HG02970 (cell line): ENCODE measurements around the gene NRCAM.

Source experiments
- ATAC-seq: cut with Tn5 transposase; IDR thresholded peaks from one replicate; pipeline ENCODE4 v1.9.1; 2021; ENCODE audit warnings: mild to moderate bottlenecking, moderate library complexity, moderate number of reproducible peaks; ENCODE audit not compliant: unreplicated experiment, low FRiP score

NRCAM gene

DNA sequence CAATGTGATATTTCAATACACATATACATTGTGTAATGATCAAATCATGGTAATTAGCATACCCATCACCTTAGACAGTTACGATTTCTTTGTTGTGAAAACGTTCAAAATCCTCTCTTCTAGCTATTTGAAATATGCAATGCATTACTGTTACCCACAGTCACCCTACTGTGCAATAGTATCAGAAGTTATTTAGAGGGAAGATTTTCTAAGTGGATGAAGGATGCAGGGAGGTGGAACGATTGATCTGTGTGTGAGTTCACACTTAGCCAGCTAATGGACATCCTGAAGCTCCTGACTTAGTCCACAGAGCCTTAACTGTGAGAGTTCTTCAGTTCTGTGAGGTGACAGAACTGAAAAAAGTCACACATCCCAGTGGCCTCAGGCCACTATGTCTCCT, 228.9 kb downstream of the NRCAM start:
- no peak for ATAC-seq

DNA sequence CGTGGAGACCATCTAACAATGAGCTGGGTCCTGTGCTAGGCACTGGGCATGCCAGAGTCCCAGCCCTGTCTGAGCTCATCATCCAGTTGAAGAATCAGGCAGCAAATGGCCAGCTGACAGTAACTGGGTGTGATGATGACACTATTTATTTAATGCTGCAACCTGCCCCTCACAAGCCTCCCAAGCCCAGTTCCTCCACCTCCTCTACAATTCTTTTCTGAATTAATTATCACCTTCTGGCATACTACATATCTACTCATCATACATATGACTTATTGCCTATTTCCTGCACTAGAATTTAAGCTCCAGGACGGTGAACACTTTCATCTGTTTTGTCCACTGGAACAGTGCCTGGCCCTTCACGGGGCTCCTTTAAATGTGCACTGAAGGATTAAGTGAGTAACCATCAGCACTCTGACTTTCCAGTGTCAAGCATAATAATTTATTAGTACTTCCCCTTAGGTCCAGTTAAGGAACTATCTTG, 229.4 kb downstream of the NRCAM start:
- no peak for ATAC-seq

DNA sequence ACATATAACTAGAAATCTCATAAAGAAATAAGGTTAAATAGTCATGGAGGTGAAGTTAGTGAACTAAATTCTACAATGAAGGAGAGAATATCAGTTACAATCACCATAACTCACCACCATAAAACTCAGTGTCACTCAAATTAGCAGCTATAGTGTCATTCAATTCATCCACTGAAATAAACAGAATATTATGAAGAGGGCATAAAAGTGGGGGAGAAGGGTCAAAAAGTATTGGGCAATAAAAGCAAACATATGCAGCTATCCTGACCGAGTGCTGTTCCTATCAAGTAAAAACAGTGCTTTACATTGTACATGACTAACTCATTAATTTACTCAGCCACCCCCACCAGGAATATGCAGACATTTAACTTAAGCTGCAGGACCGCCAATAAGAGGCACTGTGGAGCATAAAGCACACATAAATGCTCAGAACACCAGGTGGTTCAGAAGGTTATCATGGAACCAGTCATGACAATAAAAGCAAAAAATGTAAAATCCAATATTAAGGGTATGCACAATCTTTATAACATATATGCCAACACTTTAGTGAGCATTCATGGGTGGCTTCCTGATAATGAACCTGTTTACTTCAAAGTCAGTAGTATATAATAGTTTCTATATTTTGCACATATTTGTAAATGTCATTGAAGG, 230.6 kb downstream of the NRCAM start:
- no peak for ATAC-seq

DNA sequence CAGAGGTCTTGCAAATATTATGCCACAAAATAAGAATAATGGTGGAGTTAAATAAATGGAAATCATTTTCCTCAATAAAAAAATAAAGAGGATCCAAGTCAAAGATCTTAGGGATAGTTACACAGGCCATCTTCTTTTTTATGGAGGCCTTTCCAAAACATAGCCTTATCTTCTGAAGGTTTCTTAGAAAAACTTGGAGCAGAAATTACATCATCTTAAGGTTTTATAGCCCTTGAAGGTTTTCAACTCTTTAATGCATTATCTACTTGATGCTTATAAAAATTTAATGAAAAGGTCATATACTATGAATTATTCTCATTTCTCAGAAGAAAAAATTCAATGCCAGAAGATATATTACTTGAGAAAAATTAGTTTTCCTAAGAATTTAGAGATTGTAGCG, 231.8 kb downstream of the NRCAM start:
- ATAC-seq, result no peak

DNA sequence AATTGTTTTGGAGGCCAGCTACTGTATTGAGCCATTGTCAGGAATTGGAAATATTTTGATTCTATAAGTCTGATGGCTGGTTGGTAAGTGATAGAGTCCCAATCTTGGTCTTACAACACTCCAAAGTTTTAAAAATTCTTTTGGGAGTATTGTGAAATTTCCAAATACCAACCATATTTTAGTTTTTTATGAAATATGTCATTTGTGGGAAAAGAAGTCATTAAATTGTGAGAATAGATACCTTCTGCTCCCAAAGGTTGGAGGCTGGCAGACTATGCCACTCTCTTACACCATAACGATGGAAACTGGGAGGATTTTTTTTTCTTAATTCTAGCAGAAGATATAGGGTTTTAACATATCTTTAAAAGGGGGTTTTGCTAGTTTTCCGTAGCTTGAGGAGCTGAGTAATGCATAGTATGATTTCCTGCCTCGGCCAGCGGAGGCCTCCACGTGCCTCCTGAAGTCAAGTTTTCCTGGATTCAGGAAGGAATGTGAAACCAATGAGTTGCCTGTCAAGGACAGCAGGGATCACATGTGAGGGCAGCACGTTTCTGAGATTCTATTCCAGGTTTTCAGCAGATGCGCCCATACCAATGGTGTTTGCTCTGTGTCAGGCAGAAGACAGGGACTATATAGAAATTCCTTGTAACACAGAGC, 233.9 kb downstream of the NRCAM start:
- ATAC-seq, result no peak

DNA sequence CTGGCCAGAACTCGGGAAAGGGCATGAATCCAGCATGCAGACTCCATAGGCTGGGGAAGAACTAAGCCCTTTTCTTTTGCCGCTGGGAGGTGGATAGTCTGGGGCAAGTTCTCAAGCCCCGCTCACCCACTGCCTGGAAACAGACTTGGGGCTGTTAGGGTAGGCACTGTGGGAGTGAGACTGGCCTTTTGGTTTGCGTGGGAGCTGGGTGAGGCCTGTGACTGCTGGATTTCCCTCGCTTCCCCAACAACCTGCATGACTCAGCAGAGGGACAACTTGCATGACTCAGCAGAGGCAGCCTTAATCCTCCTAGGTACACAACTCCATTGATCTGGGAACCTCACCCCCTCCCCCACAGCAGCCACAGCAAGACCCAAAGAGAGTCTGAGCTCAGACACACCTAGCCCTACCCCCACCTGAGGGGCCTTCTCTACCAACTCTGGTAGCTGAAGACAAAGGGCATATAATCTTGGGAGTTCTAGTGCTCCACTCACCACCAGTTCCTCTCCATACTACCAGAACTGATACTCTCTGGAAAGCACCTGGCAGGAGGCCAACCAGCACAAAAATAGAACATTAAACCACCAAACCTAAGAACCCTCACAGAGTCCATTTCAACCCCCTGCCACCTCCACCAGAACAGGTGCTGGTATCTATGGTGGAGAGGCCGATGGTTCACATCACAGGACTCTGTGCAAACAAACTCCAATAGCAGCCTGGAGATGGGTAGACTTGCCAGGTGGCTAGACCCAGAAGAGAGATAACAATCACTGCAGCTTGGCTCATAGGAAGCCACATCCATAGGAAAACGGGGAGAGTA, 244.6 kb downstream of the NRCAM start:
- peak; percentile 36 for ATAC-seq

- no peak for ATAC-seq
Observed at GRCh38 chr7:108210796-108211195, 245.4 kb downstream of the NRCAM start.

- no peak for ATAC-seq
Observed at GRCh38 chr7:108205311-108205710, 250.9 kb downstream of the NRCAM start.

- no peak for ATAC-seq
Observed at GRCh38 chr7:108204281-108204796, 251.9 kb downstream of the NRCAM start.

DNA sequence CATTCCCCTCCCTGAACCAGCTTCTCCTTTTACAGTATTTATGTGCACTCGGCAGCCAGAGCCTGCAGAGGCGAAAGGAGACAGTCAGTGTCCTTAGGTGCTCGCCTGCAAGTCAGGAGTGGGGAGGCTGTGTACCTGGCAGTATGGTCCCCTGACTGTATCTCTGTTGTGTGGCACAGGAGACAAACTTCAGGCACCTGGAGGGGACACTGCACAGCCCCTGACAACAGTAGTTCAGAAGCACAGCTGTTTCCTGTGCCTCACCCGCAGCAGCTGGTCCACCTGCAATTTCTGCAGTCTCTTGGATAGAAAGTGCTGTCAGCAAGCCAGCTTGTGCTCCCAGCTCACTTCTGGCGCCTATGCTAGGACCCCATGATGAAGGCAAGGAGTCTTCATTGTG, 252.7 kb downstream of the NRCAM start:
- no peak for ATAC-seq

DNA sequence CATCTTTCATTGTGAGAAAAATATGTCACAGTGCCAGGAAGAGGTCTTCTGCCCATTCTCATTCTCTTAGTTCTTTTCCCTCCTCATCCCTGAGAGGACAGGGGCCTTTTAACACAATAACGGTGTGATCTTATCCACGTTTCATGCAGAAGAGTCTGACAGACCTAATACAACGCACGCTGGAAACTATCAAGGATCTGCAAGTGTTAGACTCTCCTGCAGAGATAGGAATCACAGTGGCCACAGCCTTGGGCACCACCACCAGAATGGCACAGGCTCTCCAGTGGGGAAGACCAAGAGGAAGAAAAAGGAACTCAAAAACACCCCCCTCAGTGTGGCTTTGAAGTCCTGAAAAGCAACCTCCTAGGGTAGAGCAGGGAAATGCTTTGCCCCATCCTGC, 253.5 kb downstream of the NRCAM start:
- no peak for ATAC-seq

DNA sequence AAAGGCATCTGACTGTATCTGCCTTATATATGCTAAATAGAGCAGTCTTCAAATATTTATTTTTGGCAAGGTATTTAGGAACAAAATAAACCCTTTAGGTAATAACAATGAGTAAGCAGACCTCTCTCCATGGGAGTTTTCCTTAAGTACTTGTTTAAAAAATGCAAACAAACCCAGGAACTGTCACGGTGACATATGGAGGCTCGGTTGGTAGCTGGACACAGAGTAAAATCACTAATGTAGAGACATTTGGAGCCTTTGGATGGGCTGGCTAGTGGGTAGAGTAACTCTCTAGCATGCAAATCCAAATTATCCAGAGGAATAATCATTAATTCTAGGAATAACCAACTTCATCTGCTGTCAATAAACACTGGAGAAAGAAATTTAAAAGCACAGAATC, 254.5 kb downstream of the NRCAM start:
- no peak for ATAC-seq

DNA sequence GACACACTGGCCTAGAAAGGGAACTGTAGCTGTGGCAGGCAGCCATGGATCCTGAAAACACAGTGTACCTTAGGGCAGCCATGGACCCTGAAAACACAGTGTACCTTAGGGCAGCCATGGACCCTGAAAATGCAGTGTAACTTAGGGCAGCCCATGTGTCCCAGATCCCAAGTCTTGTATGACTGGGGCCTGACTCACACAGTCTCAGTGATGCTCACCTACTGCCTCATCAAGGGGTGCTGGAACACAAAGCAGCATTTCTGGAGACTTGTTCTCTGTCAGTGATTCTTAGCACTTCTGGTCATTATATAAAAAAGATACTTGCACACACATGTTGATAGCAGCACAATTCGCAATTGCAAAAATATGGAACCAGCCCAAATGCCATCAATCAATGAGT, 255.9 kb downstream of the NRCAM start:
- ATAC-seq, result no peak

GRCh38 chr7:108197371-108198091, 258.7 kb downstream of the NRCAM start:
- no peak for ATAC-seq

DNA sequence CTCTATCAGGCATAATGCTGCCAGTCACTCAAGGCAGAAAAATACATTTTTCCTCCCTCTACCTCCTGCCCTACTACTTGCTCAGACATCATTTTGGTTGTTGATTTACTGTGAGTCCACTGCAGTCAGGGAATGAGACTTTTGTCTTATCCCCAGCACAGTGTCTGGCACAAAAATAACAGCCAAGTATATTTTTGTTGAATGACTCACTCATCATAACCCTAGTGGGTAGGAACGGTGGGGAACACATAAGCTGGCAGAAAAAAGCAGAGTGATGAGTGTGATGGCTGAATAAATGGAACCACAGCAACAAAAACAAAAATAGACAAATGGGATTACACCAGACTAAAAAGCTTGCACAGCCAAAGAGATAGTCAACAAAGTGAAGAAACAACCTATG, 260.2 kb downstream of the NRCAM start:
- no peak for ATAC-seq

DNA sequence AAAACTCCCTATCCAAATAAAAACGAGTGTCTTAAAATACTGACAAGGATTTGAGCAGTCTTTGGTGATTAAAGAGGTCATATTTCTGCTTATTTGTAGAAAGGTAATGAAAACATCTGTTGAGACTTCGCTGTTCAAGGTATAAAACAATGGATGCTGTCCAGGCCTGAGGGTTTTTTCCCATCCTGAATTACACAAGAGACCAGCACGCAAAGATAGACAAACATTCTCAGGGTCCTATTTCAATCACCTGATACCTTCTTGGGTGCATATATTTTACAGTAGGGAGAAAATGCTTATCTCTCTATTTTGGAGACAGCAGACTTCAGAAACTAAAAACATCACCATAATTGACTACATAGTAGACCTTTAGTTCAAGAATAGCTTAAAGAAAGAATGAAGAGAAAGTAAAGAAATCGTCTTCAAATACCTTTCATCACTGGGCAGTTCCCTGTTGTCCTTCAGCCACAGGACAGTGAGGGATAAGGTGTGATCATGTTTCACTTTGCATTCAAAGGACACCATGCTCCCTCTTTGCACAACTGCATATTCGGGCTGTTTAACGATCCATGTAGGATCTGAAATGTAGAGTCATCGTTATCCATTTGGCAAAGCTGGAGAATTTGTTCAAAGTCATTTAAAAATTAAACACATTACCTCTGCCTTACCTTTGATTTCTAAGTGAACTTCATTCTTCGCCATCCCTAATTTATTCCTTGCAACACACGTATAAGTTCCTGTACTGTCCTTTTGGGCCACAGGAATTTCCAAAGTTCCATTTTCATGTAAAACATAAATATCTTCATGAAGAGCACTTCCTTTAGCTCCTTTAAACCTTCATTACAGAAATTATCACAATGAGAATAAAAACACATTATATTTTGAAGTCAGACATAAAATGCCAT, 262.4 kb downstream of the NRCAM start:
- no peak for ATAC-seq

DNA sequence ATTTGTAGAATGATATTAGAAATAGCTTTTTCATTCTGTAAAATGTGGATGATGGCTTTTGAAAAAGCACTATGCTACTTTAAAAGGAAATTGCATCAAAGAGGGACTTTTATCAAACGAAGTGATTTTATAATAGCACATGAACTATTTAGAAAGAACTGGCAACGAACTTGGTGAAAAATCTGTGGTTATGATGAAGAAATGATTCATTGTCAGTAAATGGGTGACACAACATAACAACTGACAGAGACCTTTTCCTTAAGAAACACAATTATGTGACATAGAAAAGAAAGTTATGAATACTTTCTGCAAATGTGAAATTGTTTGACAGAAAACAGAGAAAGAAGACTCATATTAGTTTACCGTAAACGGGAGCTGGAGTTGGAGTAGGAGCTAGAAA, 265.3 kb downstream of the NRCAM start:
- ATAC-seq, result no peak

GRCh38 chr7:108189733-108190388, 266.4 kb downstream of the NRCAM start:
- ATAC-seq, result no peak

DNA sequence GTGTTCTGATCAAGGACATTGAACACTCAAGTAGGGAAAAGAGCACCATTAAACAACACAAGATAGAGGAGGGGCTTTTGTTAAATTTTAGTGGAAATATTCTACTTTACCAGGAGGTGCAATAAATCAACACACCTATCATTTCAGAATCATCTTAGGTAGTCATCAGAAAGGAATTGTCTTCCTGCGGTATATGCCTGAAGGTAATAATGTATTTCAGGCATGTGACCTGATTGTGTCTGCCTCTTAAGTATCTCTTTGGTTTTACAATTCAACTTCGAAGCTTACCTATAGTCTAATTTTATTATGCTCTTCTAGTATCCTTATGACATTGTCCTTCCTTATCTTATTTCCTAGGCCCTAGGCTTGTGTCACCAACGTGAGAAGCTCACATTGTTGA, 267.5 kb downstream of the NRCAM start:
- ATAC-seq, result no peak
